K562 (cell line): ENCODE results near the gene TNFAIP3. TPM values are rescaled to one million over a fixed set of nuclear protein-coding genes. Genes with fewer than 3 reads are reported as not detected.

Experiments
- AFF4 ChIP-seq: sonication (generic); formaldehyde crosslinking; IDR thresholded peaks from 2 replicates; pipeline ENCODE4 v1.8.0; 2023; ENCODE audit warnings: mild to moderate bottlenecking, missing genetic modification reagents
- CHD7 ChIP-seq: fragments of 200-600 bp; sonication (generic); IDR thresholded peaks from one replicate; pipeline ENCODE4 v1.6.1; 2012; ENCODE audit warnings: mild to moderate bottlenecking, low read depth, low read length, inconsistent platforms
- GATA2 ChIP-seq: sonication (generic); formaldehyde crosslinking; IDR thresholded peaks from 2 replicates; pipeline ENCODE4 v1.4.0; 2020; ENCODE audit warnings: mild to moderate bottlenecking, missing genetic modification reagents
- KDM2B ChIP-seq: fragments of 250-450 bp; sonication (Bioruptor Pico); IDR thresholded peaks from 2 replicates; pipeline ENCODE4 v1.8.0; 2021; ENCODE audit warnings: mild to moderate bottlenecking, moderate library complexity
- L3MBTL2 ChIP-seq: fragments of 450-650 bp; IDR thresholded peaks from 2 replicates; pipeline ENCODE4 v1.6.1; 2016; ENCODE audit warnings: mild to moderate bottlenecking, moderate library complexity
- PREB ChIP-seq: sonication (generic); formaldehyde crosslinking; IDR thresholded peaks from 2 replicates; pipeline ENCODE4 v1.8.1; 2023; ENCODE audit warnings: mild to moderate bottlenecking, missing genetic modification reagents
- ZNF347 ChIP-seq: fragments of 450-650 bp; formaldehyde crosslinking; IDR thresholded peaks from 2 replicates; pipeline ENCODE4 v1.4.0; 2020; ENCODE audit warnings: low read depth, mild to moderate bottlenecking, moderate library complexity
- ZNF584 ChIP-seq: fragments of 200-800 bp; sonication (Bioruptor generic); IDR thresholded peaks from 2 replicates; pipeline ENCODE4 v1.6.1; 2016; ENCODE audit warnings: low read depth, mild to moderate bottlenecking, missing genetic modification characterization, missing compliant biosample characterization
- polyA plus RNA-seq, 8 experiments: library from polyadenylated mRNA; depleted of rRNA in 4 of 8; stranded (reverse) in 5 of 8; unstranded in 3 of 8; fragments of >200 nt; fragmentation: Nextera tagmentation in 2 of 8; fragmentation: Illumina TruSeq in 1 of 8; extraction: Ambion mirVana in 2 of 8; extraction: Trizol in 1 of 8; gene quantifications; 2 replicates each; pipeline versions ENCODE4 v1.2.1 to v1.2.3, GENCODE V29; 2011 to 2014; ENCODE audit warnings: inconsistent platforms in 1 of 8, missing spikeins in 1 of 8
- total RNA-seq, 7 experiments: library from RNA; depleted of rRNA in 6 of 7; stranded (reverse); fragments of >200 nt in 6 of 7; fragmentation: Illumina TruSeq in 2 of 7; extraction: Trizol in 2 of 7; gene quantifications; 2 replicates each; pipeline versions ENCODE4 v1.2.1 to v1.2.3, GENCODE V29; 2011 to 2021; ENCODE audit warnings: low replicate concordance in 1 of 7

Gene TNFAIP3
- total and polyA plus RNA-seq, 9 of the 15 experiments (the other 6 are each of a cell fraction or from before 2014, with no cell fraction given) = 0.79 to 17.0 (median 6.4) TPM

- TF ChIP-seq AFF4 (no peak), L3MBTL2 (no peak), ZNF584 (no peak), CHD7 (no peak), PREB (CRISPR knock-in tag) (no peak), KDM2B (CRISPR knock-in tag) (no peak), ZNF347 (CRISPR knock-in tag) (no peak), GATA2 (CRISPR knock-in tag) (no peak)
These were observed 50.7 kb downstream of the TNFAIP3 start (continued) for GRCh38 chr6:137917551-137918325.
